Fibroblast of upper back skin (primary cell): ENCODE data around the gene AHNAK2.

Experiments used
- DNase-seq: peaks from one replicate; pipeline ENCODE4 v3.0.0-alpha.2; 2013

The AHNAK2 gene

DNA sequence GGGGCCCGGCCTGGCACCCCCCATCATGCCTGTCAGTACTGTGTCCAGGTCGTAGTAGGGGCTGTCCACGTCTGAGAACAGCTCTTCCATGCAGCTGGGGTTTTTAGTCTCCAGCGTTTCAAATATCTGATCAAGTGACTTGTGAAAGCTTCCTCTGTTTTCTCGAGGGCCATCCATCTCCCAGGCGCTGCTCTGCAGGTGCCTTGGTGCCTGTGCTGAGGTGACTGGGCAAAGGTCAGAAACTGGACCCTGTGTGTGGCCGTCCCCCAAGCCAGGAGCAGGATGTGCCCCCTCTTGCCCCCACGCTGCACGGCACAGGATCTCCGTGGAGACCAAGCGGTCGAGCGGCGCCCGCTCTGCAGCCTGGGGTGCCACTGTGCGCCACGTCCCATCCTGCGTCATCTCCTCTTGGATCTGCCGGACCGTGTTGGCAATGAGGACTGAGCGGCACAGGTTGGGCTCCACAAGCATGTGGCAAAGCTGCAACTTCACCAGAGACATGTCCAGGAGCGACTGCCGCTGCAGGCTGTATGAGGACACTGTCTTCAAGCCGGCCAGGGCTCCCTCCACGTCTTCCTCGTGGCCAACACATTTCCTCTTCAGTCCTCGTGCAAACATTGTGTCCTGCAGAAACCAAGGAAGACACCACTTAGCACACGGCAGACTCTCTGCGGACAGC, 33.3 kb upstream of the AHNAK2 start:
- DNase-seq, result no peak

DNA sequence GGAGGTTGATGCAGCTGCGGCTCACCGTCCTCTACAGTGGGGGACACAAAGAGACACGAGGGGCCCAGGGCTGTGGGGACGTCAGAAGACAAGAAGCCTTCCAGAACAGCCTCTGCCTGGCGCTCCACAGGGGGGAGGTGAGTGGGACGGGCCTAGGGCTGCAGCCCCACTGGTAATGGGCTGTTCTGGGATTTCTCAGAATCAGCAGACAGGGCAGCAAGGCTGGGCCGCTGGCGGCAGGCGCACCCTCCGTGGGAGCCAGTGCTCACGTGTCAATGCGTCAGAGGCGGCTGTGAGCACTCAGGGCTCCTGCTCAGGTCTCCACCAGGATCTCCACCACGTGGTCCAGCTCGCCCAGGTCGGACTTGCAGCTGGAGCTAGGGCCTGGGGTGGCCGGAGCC, 32.7 kb upstream of the AHNAK2 start:
- DNase-seq, result no peak

DNA sequence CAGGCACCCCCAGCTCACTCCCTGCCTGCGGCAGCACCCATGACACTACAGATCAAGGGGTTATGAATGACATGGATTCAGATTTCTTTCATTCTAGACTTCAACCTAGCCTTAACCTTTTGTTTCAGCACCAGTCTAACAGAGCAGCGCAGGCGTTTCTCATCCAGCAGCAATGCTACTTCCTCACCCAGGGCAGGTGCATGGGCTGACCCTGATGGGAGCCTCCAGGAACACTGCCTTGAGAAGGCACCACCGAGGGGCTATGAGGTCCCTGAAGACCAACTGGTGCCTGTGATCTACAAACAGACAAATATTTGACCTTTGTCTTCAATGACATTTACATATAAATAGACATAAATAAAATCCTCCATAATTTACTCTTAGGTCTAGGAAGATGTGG, 31.9 kb upstream of the AHNAK2 start:
- DNase-seq, result no peak

DNA sequence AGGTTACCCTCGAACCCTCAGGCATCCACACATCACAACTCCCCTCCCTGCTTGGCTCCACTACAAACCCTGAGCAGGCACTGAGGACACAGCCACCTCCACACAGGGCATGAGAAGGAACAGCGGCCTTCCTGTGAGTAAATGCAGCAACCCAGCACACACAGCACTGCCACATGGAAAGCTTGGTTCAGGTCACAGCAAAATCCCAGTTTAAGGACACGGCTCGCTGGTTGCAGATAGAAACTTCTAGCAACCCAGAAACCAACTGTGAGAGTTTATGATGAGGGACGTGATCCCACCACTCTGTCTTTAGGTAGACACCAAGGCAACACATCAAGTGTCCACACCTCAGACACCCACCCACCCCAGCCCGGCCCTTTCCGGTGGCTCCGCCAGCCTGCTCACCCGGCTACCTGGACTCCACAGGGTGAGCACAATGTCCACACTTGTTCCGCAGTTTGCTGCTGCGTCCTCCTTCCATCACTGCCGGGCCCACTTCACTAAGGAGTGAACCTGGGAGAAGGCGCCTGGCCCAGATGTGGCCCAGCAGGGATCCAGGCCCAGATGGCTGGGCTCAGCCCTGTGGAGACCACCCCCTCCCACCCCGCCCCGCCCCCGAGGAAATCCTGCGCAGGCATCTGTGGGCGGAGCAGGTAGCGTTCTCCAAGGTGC, 29.6 kb upstream of the AHNAK2 start:
- DNase-seq, result no peak

DNA sequence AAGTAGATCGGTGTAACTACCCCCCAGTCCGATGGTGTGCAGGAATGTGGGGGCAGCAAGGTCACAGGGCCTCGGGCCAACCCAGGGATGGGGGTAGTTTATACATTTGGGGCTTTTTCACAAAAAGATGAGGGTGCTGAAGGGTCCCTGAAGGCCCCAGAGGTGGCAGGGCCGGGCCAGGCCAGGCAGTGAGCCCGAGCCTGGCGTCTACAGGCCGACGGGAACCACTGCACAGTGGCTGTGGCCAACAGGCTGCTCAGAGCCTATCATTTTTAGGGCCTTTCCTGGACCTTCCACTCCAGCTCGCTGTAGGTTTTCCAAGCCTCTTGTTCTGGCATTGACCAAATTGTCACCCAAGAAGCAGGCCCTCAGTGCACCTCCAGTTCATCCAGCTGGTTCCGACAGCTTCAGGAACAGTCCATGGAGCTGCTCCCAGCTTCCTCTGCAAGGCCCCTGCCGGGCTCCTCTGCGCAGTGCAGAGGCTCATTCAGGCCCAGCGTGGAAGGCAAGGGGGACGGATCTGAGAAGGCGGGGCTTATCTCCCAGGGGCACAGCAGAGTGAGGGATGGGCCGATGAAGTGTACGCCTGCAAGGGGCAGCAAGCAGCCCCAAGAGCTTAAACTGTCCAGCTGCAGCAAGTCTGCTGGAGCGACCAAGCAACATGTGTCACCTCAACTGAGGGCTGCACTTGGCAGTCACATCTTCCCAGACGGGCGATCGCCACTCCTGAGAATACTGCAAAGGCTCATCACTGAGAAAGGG, 28.8 kb upstream of the AHNAK2 start:
- DNase-seq, result no peak

DNA sequence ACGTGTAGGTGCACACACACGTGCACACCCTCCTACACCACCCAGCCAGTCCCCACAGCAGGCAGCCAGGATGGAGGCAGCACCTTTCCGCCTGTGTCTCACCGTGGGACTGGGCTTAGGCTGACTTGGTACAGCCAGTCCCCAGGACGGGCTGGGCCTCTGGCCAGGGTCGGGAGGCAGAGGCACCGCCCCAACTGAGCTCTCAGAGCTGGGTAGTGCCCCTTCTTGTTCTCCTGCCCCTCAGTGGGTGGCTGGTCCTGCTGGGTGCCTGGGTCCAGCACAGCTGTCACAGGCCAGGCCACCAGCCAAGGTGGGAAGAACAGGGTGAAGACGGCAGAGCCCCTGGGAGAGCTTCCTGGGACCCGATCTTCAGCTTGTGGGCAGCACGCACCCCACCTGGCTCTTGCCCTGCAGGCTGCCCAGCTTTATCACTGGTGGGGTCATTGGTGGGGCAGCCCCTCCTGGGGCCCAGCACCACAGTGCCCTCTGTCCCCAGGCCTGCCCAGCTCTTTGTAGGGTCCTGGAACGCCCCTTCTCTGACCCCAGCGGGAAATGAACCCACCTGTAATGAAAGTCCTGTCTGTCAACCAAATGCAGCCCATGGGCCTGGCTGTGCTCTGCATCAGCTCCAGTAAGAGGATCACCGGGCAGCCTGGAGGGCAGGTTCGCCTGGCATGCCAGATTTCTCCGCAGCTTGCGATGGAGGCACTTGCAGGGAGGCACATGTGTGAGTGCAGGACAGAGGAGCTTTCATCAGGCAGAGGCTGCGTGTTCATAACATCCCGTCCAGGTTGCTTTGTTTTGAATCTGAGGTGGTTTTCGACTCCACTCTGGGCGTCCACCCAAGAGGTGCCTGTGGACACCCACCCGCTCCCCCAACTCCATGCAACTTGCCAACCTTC, 28.0 kb upstream of the AHNAK2 start:
- no peak for DNase-seq

DNA sequence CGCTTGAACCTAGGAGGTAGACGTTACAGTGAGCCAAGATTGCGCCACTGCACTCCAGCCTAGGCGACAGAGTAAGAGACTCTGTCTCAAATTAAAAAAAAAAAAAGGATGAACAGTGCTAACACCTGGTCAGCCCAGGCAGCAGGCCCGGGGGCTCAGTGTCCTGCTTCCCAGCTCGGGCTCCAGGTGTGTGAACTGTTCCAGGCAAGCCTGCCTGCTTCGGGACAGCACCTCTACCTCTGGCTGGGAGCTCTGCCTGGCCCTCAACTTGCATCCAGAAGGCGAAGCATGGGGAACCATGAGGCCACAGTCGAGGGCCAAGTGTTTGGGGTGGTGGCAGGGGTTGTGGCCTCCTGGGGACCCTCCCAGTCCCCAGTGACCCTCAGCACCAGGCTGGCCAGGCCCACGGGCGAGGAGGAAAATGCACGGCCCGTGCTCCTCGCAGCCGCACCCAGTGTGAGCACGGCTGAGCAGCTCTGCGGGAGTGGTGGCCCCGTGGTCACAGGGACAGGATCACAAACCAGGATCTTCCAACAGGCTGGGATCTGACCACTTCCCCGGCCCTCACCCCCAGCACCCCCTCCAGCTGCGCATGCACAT, 27.3 kb upstream of the AHNAK2 start:
- no peak for DNase-seq

DNA sequence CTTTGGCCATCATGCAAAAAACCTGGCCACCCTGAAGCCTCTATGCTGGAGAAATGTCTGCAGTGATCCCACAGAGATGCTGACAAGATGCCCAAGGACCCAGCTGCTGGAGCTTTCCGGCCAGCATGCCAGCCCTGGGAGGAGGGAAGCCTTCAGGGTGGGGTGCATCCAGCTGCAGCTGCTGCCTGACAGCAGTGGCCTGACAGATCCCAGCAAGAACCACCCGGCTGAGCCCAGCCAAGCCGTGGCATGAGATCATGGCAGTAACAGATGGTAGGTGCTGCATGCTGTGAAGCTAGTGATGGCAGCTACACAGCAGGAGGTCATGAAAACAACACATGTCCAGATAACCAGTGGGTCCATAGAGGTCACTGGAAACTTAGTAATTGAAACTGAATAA, 21.2 kb upstream of the AHNAK2 start:
- no peak for DNase-seq

DNA sequence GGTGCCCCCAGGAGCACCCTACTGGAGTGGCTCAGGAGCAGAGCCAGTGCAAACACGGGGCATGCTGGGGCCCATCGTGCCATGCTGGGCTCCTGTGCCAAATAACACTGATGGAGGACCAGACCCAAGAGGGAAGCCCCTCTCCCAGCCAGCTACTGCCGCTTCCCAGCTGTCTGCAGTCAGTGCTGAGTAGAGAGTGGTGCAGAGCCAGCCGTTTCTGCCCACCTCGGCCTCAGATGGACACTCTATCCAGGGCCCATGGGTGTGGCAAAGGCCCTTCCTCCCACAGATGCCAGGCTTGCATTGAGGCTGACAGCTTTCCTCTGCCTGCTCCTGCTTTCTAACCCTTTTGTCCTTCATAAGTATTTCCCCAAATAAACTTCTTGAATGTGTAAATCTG, 20.6 kb upstream of the AHNAK2 start:
- no peak for DNase-seq

DNA sequence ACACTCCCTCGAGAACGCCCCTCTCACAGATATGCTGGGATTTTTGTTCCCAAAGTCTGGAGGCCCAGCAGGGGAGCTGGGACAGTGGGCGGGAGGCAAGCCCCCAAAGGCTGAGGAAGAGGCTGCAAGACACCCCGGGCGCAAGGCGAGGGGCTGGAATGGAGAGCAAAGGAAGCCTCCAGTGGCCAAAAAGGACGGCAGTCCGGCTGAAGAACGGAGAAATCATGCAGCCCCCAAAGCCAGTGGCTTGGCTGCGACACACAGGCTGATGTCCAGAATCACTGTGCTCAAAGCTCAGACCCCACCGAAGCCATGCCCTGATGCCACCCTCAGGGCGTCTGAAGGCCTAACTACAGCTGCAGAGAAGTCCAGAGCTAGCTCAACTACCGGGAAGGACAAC, 18.3 kb upstream of the AHNAK2 start:
- DNase-seq, result no peak

DNA sequence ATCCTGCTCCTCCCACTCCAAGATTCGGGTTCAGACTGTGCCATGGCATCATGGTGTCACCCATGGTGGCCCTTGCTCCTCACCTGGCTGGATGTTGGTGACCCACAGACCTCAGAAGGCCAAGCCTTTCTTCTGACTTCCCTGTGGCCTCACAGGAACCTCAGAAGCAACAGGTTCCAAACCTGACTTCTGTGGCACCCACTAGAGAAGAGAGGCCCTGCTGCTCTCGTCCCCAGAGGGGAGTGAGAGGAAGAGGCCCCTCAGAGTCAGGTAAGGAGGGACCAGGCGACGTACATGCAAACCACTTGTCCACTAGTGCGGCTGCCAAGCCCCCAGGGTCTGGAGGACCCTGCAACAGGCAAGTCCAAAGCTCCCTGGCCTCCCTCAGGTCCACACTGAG, 17.9 kb upstream of the AHNAK2 start:
- DNase-seq, result no peak

DNA sequence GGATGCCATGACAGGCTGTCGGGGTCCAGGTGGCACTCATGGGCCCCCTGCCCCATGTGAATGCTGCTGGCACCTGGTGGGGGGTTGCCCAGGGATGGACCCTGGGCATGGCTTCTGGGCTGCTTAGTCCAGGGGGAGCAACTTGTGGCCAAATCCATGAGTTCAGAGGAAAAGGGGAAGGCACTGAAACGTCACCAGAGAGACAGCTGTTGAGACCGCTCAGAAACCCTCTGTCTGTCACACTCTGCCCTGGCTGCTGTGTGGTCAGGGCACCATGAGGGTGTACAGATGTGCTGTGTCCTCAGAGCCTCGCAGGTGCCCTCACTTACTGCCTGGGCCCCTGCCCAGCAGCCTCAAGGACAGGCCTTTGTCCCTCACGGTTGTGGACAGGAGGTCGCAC, 16.8 kb upstream of the AHNAK2 start:
- no peak for DNase-seq

DNA sequence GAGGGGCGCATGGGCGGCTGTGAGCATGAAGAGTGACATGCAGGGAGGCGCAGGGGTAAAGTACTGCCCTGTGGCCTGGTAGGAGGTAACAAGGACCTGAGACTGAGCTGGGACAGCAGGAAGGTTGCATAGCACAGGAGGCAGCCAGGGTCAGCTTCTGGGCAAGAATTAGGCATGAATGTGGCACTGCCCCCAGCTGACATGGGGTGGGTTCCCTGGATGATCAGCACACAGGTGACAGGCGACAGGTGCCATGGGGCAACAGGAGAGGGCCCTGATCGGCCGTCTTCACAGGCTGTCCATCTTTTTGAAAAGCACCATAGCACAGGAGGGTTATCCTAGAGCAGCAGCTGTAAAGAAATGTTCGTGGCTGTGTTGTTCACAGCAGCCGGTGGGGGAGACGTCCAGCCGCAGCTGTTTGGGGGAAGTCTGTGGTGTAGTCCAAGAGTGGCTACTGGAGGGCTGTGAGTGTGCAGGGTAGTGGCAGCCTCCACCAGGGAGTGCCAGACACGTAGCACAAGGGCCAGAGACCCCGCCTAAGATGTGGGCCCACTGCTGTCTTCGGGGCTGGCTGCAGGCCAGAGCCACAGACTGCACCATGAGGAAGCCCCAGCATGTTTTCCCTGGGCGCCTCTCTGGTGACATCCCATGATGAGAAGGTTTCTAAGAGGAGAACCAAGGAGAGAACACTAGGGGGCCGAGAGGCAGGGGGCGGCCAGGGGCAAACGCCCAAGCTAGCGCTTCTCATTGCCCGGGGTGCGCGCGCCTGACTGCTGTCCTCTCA, 15.8 kb upstream of the AHNAK2 start:
- no peak for DNase-seq

DNA sequence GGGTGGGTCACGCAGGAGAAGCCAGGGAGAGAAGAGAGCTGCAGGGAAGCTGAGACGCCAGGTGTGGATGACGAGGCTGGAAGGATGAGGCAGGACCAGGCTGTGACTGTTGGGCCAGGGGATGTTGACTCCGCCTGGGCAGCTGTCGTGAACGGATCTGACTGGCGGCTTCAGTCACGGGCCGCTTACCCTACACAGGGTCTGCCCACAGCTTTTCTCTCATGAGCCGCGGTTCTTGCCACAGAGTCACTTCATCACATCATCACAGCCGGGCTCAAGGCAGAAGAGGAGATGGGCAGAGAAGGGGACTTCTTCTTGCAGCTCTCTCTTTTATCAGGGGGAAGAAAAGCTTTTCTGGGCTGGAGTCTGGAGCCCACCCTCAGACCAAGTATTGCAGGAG, 15.1 kb upstream of the AHNAK2 start:
- DNase-seq, result no peak

DNA sequence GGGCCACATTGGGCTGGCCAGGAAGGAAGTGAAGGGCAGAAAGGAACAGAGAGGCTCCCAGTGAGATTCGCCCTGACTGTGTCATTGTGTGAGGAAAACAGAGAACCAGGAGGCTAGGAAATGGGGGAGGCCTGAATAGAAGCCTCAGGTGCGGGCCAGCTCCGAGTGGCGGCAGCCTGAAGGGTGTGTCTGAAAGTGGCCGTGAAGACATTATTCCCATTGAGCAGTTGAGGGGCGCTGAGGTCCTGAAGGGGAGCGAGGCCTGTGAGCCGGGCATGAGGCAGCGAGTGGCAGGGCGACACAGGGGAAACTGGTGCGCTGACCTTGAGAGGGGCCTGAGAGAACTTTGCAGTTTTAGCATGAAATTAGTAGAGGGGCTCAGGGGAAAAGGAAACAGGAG, 14.3 kb upstream of the AHNAK2 start:
- DNase-seq, result no peak

DNA sequence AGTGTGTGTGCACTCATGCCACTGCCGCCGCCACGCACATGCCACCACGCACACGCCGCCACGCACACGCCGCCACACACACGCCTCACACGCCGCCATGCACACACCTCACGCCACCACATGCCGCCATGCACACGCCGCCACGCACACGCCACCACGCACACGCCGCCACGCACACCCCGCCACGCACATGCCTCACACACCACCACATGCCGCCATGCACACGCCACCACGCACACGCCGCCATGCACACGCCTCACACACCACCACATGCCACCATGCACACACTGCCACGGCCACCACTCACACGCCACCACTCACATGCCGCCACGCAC, 13.7 kb upstream of the AHNAK2 start:
- no peak for DNase-seq

DNA sequence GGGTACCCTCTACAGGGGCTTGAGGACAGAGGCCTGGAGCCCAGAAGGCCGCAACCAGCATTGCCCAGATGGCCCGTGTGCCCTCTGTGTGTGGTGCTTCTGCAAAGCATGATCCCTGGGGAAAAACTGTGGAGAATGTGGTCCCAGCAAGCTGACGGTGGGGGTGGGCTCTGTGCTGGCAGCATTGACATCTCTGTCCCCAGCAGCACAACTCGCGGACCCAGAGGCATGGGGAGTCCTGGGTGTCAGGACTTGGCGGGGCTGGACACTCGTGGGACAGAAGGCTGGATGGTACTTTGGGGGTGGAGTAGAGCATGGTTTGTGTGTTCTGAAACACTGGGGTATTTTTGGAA, 11.8 kb upstream of the AHNAK2 start:
- DNase-seq, result no peak

DNA sequence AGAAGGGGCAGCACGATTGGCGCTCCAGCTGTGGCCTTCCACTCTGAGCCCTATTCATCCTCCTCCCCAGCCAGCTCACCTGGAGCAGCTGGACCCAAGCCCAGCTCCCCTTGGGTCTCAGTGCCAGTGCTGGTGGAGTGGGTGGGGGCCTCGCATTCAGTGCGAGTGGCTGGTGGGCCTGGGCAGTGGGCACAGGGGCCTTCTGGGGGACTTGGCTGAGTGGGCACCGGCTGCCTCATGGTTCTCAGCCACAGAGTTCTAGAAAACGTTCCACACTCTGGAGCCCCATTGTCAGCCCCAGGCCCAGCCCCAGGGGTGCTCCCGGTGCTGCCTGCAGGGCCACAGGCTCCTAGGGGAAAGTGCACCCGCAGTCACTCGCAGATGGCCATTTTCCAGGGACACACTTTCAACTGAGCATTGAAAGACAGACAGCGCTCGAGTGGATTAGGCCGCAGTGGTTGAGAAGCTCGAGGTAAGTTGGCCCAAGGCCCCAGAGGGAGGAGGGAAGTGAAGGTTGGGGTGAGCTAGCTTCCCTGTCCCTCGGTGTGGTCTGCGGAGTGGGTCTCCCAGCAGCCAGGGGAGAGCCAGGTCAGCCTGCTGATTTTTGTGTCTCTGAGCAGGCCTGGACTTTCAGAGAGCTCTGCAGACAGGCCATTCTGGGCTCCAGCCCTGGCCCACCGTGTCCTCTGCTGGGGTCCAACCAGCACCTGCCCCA, 11.2 kb upstream of the AHNAK2 start:
- DNase-seq, result no peak

DNA sequence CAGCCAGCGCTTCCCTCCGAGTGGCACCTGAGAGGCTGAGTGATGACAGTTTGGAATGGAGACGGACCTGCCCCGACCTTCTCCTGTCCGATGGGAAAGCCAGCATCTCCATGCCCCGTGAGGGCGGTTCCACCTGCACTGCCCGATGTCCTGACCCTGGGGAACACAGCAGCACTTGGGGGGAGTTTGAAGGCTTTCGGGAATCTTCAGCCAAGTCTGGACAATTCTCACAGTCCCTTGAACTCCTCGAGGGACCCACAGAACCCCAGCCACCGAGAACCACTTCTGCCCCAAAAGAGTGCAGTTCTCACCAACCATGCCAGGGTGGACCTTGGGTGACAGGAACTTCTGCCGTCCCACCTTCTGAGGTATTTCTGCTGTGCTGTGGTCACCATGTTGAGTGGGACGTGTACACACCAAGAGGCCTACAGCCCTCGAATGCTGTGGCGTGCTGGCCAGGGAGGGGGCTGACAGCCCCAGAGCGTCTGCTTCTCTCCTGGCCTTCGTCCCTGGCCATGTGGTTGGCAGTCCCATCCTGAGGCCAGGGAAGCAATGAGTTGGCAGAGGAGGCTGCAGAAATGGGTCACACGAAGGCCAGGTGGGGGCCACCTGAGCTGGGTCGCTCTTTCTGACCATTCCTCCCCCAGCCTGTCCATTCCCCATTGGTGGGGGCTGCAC, 8.5 kb upstream of the AHNAK2 start:
- no peak for DNase-seq

DNA sequence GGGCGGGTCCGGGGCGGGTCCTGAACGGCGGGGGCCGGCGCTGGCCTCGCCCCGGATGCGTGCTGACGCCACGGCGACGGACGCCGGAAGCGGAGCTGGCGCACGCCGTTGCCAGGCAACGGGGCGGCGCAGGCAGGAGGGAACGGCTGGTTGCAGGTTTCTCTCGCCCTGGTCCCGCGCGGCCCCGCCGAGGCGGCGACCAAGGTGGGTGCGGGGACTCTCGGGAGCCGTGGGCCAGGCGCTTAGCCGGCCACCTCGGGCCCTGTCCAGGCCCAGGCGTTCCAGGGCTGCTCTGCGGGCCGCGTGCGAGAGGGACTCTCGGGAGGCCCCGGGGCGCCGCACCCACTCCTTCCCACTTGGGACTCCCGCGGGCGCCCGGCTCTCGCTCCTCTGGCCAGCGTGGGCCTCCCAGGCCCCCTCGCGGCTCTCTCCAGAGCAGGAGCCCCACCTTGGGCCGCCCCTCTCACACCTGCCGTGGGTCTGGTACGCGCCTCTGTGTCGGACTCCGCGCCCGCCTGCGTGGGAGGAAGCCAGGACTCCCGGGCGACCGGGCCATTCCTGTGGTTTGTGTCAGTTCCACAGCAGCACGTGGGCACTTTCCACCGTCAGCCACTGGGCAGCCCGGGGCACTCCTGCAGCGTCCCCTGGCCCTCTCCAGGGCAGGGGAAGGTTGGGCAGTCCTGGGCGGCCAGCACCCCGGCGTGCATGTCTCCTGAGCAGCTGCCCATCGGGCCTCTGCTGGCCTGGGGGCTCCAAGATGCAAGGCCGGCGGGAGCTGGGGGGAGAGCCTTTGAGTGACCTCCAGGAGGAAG, 7.7 kb upstream of the AHNAK2 start, which contains the start of gene CLBA1:
CLBA1 (plus strand) TSS at position 114 of the 812 bp plus-strand sequence; CDS start at position 758, 644 bp downstream.
- peak; percentile 88 for DNase-seq
